Measurements from ENCODE around the gene SERPINA1. TPM values are rescaled to one million over a fixed set of nuclear protein-coding genes. Genes with fewer than 3 reads are reported as not detected.

The SERPINA1 gene
- total and polyA plus RNA-seq, 2 of the 13 experiments (the other 11 are each of a cell fraction or from before 2014, with no cell fraction given): 3,266 to 11,015 TPM

- Histone ChIP-seq H3K27ac (ENCODE audit: extremely low read length, insufficient read depth, low read length) (no peak overlapping the region), H3K9ac (ENCODE audit: insufficient read depth, low read depth, low read length) (no peak overlapping the region), H3K79me2 (ENCODE audit: insufficient read depth, low read length) (no peaks in the 10 kb centered on the region), H3K9me3 (ENCODE audit: low read length) (no peaks in the 10 kb centered on the region), H3K27me3 (ENCODE audit: control insufficient read depth in 1 of 2, insufficient read depth in 2 of 2, low read length in 2 of 2) (no peaks in the 10 kb centered on the region), H3K4me1 (ENCODE audit: insufficient read depth, low read length) (peaks cover 100% of the 10 kb centered on the region), H4K20me1 (ENCODE audit: insufficient read depth, low read length) (no peaks in the 10 kb centered on the region), H3K36me3 (replicated peaks in 1 of 2; ENCODE audit: control insufficient read depth in 1 of 2, insufficient read depth in 2 of 2, low read length in 2 of 2) (no peaks in the 10 kb centered on the region), H2AFZ (ENCODE audit: low read length) (no peak overlapping the region), H3K4me2 (ENCODE audit: low read depth, low read length) (no peak overlapping the region), H3K4me3 (replicated peaks in 1 of 3; ENCODE audit: insufficient read depth in 1 of 3, low read depth in 2 of 3, low read length in 3 of 3) (no peak overlapping the region)
- DNase-seq (ENCODE audit: low spot score): no peak
- no peak for ATAC-seq
- intact Hi-C loops (cut with micrococcal nuclease; ENCODE audit: unreplicated experiment): no loop called here
- ChIA-PET POLR2A (interaction anchor here (1.0 to 1.9 kb wide), 2 partner anchors 9 to 45 kb away, joined by 3 to 9 read pairs; partner anchors contain the start of gene SERPINA6), CTCF (ENCODE audit: low intra/inter-chr PET ratio, low total read pairs) (no interaction called here)
- 77% methylated on average over 9 of the region's 12 CpGs for WGBS (ENCODE audit: low lambda C conversion rate)
- no peak for FAIRE-seq
- TF ChIP-seq ZNF225 (CRISPR knock-in tag; IDR thresholded peaks at IDR 0.05) (no peak), ZNF768 (CRISPR knock-in tag; IDR thresholded peaks at IDR 0.05) (peak; percentile 47)
- no TSS peak for BruUV-seq (replicated peaks)
- in situ Hi-C loops (cut with HindIII; ENCODE audit: extremely low pct_ligation_motif_present, low pct_unique_long_range_greater_than_20kb): no loop called here
Measured at GRCh38 chr14:94367347-94368242, 20.8 kb downstream of the SERPINA1 start.

- WGBS (ENCODE audit: low lambda C conversion rate): 89% methylated on average over 11 of the region's 14 CpGs
- H4K20me1 ChIP-seq (ENCODE audit: insufficient read depth, low read length): no peaks in the 10 kb centered on the region
- intact Hi-C loops (cut with micrococcal nuclease; ENCODE audit: unreplicated experiment) (no loop called here), in situ Hi-C loops (cut with HindIII; ENCODE audit: extremely low pct_ligation_motif_present, low pct_unique_long_range_greater_than_20kb) (no loop called here)
- ChIA-PET CTCF (ENCODE audit: low intra/inter-chr PET ratio, low total read pairs) (no interaction called here), POLR2A (interaction anchor here (1.2 to 1.6 kb wide), 2 partner anchors 10 to 20 kb away, joined by 3 to 8 read pairs; no protein-coding TSS in a partner anchor)
- no peaks in the 10 kb centered on the region for H3K36me3 ChIP-seq (replicated peaks in 1 of 2; ENCODE audit: control insufficient read depth in 1 of 2, insufficient read depth in 2 of 2, low read length in 2 of 2)
- H3K27me3 ChIP-seq (ENCODE audit: control insufficient read depth in 1 of 2, insufficient read depth in 2 of 2, low read length in 2 of 2): no peaks in the 10 kb centered on the region
- H2AFZ ChIP-seq (ENCODE audit: low read length): no peak within 1 kb of the TSS
- H3K4me2 ChIP-seq (ENCODE audit: low read depth, low read length): no peak within 1 kb of the TSS
- H3K27ac ChIP-seq (ENCODE audit: extremely low read length, insufficient read depth, low read length): no peak within 1 kb of the TSS
- no TSS peak for BruUV-seq (replicated peaks)
- ATAC-seq (no peak), FAIRE-seq (no peak), DNase-seq (ENCODE audit: low spot score) (no peak)
- no peaks in the 10 kb centered on the region for H3K79me2 ChIP-seq (ENCODE audit: insufficient read depth, low read length)
- H3K9me3 ChIP-seq (ENCODE audit: low read length): no peaks in the 10 kb centered on the region
- H3K4me1 ChIP-seq (ENCODE audit: insufficient read depth, low read length): peaks cover 100% of the 10 kb centered on the region
- H3K4me3 ChIP-seq (replicated peaks in 1 of 3; ENCODE audit: insufficient read depth in 1 of 3, low read depth in 2 of 3, low read length in 3 of 3): no peak within 1 kb of the TSS
- no peak within 1 kb of the TSS for H3K9ac ChIP-seq (ENCODE audit: insufficient read depth, low read depth, low read length)
- TF ChIP-seq ZNF687 (CRISPR knock-in tag; IDR thresholded peaks at IDR 0.05) (peak; percentile 42), MBNL3 (CRISPR knock-in tag; conservative IDR thresholded peaks at IDR 0.05) (no peak), MYNN (CRISPR knock-in tag; IDR thresholded peaks at IDR 0.05; ENCODE audit: low read depth) (no peak), ZNF790 (CRISPR knock-in tag; IDR thresholded peaks at IDR 0.05; ENCODE audit: borderline replicate concordance) (no peak)
Measured at GRCh38 chr14:94366146-94366915, 22.1 kb downstream of the SERPINA1 start, which contains the start of gene SERPINA2. Gene SERPINA2, minus strand, starts transcription at chr14:94366698.
